Skeletal muscle satellite cell (primary cell): ENCODE results near the gene KCND2.

Experiments
- H3K27me3 ChIP-seq: 2 replicates; pipeline ENCODE4 v1.7.0; 2013; ENCODE audit warnings: low read length; ENCODE audit not compliant: control insufficient read depth, insufficient read depth
- H3K36me3 ChIP-seq: 2 replicates; pipeline ENCODE4 v1.7.0; 2013; ENCODE audit warnings: mild to moderate bottlenecking, control low read depth, low read length; ENCODE audit not compliant: insufficient read depth
- H3K4me1 ChIP-seq: 2 replicates; pipeline ENCODE4 v1.7.0; 2013; ENCODE audit warnings: low read length; ENCODE audit not compliant: control insufficient read depth, insufficient read depth
- H3K4me2 ChIP-seq: 2 replicates; pipeline ENCODE4 v1.7.0; 2013; ENCODE audit warnings: mild to moderate bottlenecking, low read length
- H3K4me3 ChIP-seq: 2 replicates; pipeline ENCODE4 v1.7.0; 2013; ENCODE audit warnings: low read length
- H3K9ac ChIP-seq: 2 replicates; pipeline ENCODE4 v1.7.0; 2013; ENCODE audit warnings: mild to moderate bottlenecking, low read depth, low read length, moderate library complexity
- H3K9me3 ChIP-seq: replicated peaks from 2 replicates; pipeline ENCODE4 v1.7.0; 2013; ENCODE audit warnings: mild to moderate bottlenecking, control low read depth, low read length

KCND2 gene

GRCh38 chr7:120395526-120396019 lies 122.6 kb downstream of the KCND2 start:
- H3K36me3 ChIP-seq: no peaks in the 10 kb centered on the region
- H3K4me1 ChIP-seq: no peaks in the 10 kb centered on the region
- no peaks in the 10 kb centered on the region for H3K9me3 ChIP-seq

DNA sequence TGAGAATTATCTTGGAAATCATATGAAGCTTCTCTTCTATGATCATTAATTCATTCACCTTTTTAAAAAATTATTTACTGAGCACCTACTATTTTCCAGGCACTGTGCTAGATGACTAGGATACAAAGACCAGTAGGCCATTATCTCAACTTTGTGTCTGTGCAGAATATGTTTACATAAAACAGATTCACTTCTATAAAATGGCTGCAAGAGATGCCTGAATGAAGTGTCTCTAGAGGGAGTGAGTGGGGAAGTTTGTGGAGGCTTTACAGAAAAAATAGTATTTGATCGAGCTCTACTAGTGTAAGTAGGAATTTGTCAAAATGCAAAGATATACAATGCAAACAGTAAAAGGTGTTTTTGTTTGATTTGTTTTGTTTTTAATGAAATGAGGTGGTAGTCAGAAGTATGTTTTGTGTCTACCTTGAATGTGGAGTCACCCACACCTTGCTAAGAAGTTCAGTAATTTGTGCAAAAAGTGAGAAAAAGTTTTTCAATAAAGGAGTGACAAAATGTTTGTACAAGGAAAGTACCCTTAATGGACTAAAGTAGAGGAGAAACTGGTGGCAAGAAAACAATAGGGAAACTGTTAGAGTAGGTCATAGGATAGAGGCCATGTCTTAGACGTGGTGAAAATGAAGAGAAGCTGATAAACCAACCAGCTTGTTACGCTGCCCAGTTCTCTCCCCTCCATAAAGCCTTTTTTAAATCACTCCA lies 125.5 kb downstream of the KCND2 start:
- peaks cover 14% of the 10 kb centered on the region for H3K4me1 ChIP-seq
- no peak overlapping the region for H3K9ac ChIP-seq
- no peak overlapping the region for H3K4me2 ChIP-seq
- no peaks in the 10 kb centered on the region for H3K9me3 ChIP-seq
- H3K27me3 ChIP-seq: no peaks in the 10 kb centered on the region
- no peak overlapping the region for H3K4me3 ChIP-seq
- no peaks in the 10 kb centered on the region for H3K36me3 ChIP-seq

More at GRCh38 chr7:120395526-120396019, 122.6 kb downstream of the KCND2 start:
- Histone ChIP-seq H3K9ac (no peak overlapping the region), H3K4me2 (no peak overlapping the region), H3K27me3 (no peaks in the 10 kb centered on the region), H3K4me3 (no peak overlapping the region)

- Histone ChIP-seq H3K36me3 (no peaks in the 10 kb centered on the region), H3K4me2 (no peak overlapping the region)
These were observed 128.0 kb downstream of the KCND2 start for GRCh38 chr7:120400806-120401455.

DNA sequence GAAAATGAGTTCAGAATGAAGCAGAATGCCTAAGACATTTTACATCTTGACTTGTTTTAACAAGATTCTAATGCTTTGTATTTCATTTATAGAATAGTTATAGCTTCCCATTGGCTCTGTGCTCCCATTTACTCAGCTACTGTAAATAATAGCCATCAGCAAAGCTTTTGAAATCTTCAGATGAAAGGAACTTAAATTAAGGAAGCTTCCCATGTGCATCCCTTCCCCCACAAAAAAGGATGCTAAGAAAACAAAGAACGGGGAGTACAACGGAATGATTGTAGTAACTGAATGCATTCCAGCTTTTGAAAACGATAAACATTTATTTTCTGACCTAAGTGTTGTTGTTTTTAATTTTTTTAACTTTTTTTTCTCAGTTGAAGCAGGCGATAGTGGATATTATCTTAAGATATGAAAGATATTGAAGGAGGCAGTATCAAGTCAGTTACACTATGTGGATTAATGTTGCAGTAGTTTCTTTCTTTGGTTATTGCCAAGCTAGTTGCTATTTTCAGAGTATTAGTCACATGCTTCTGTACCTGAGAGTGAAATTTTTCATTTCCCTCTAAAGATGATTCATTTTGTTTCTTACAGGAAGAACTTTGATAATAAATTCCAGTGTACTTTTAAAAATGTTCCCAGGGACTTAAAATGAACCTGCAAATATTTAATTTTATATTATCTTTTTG lies 129.2 kb downstream of the KCND2 start:
- no peaks in the 10 kb centered on the region for H3K27me3 ChIP-seq
- H3K4me3 ChIP-seq: no peak overlapping the region
- peak overlapping the region; percentile 39 for H3K4me2 ChIP-seq
- H3K4me1 ChIP-seq: peaks cover 14% of the 10 kb centered on the region
- H3K9me3 ChIP-seq: no peaks in the 10 kb centered on the region
- H3K36me3 ChIP-seq: no peaks in the 10 kb centered on the region
- H3K9ac ChIP-seq: no peak overlapping the region

More at GRCh38 chr7:120400806-120401455, 128.0 kb downstream of the KCND2 start:
- H3K9me3 ChIP-seq: no peaks in the 10 kb centered on the region
- no peaks in the 10 kb centered on the region for H3K27me3 ChIP-seq
- H3K4me3 ChIP-seq: no peak overlapping the region
- peaks cover 14% of the 10 kb centered on the region for H3K4me1 ChIP-seq
- no peak overlapping the region for H3K9ac ChIP-seq

- Histone ChIP-seq H3K36me3 (no peaks in the 10 kb centered on the region), H3K9me3 (no peaks in the 10 kb centered on the region), H3K27me3 (no peaks in the 10 kb centered on the region), H3K4me1 (peaks cover 14% of the 10 kb centered on the region), H3K4me3 (no peak overlapping the region), H3K9ac (no peak overlapping the region), H3K4me2 (no peak overlapping the region)
These were observed 129.8 kb downstream of the KCND2 start for GRCh38 chr7:120402801-120403200.

- Histone ChIP-seq H3K9me3 (no peaks in the 10 kb centered on the region), H3K4me3 (no peak overlapping the region), H3K36me3 (no peaks in the 10 kb centered on the region), H3K4me2 (no peak overlapping the region), H3K9ac (no peak overlapping the region), H3K4me1 (peaks cover 14% of the 10 kb centered on the region), H3K27me3 (no peaks in the 10 kb centered on the region)
These were observed 131.1 kb downstream of the KCND2 start for GRCh38 chr7:120404042-120404441.

DNA sequence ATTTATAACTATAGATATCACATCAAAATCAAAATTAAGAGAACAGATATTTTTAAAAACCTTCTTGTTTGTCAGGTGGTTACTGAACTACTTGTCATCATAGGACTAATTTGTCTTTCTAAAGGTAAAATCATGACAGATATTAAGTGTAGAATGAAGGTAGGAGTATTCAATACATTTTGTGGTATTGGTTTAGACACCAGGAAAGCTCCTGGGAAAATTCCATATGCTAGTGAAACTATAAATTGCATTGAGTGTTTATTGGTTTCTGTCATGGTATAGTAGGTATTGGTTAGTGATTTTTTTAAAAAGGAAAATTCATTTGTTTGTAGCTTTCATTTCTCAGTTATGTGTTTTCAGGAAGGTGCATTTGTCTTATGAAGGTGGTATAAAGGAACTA lies 132.7 kb downstream of the KCND2 start:
- Histone ChIP-seq H3K9ac (no peak overlapping the region), H3K4me2 (no peak overlapping the region), H3K27me3 (no peaks in the 10 kb centered on the region), H3K9me3 (no peaks in the 10 kb centered on the region), H3K4me1 (peaks cover 14% of the 10 kb centered on the region), H3K36me3 (no peaks in the 10 kb centered on the region), H3K4me3 (no peak overlapping the region)

DNA sequence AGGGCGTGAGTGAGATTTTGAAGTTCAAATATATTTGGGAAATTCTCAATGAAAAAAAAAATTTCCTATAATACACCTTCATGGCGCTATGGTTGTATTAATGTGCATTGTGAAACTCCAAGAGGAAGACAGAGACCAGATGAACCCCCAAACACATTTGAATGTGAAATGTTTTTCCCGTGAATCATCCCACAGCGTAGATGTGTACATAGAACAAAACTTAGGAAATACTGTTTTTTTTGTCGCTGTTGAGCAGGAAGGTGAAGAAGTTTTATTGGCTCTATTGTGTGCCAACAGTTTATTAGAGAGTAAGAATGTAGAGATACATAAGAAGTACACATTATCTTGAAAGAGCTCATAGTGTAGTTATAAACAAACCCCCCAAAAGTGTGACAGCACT lies 134.0 kb downstream of the KCND2 start:
- Histone ChIP-seq H3K4me2 (no peak overlapping the region), H3K9me3 (no peaks in the 10 kb centered on the region), H3K9ac (no peak overlapping the region), H3K4me1 (peaks cover 11% of the 10 kb centered on the region), H3K27me3 (no peaks in the 10 kb centered on the region), H3K36me3 (no peaks in the 10 kb centered on the region), H3K4me3 (no peak overlapping the region)

- Histone ChIP-seq H3K36me3 (no peaks in the 10 kb centered on the region), H3K9ac (no peak overlapping the region), H3K4me1 (no peaks in the 10 kb centered on the region), H3K27me3 (no peaks in the 10 kb centered on the region), H3K4me3 (no peak overlapping the region), H3K9me3 (no peaks in the 10 kb centered on the region), H3K4me2 (no peak overlapping the region)
These were observed 139.4 kb downstream of the KCND2 start for GRCh38 chr7:120412139-120413050.

DNA sequence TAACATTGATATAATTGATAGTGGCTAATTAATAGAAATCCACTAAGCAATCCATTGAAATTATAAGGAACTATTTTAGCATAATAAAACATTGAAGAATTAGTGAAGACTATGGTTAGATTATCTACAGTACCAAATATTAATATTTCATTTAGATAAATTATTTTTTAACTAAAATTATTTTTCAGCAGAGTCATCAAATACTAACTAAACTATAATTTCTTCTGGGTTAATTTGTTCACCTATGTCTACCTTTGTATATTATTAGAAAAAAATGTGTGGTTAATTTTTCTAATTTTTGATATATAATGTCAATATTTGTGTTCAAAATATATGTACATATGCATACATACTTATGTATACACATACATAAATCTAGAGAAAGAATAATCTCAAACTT lies 140.2 kb downstream of the KCND2 start:
- no peaks in the 10 kb centered on the region for H3K27me3 ChIP-seq
- no peaks in the 10 kb centered on the region for H3K9me3 ChIP-seq
- H3K4me2 ChIP-seq: no peak overlapping the region
- H3K9ac ChIP-seq: no peak overlapping the region
- H3K36me3 ChIP-seq: no peaks in the 10 kb centered on the region
- H3K4me1 ChIP-seq: no peaks in the 10 kb centered on the region
- no peak overlapping the region for H3K4me3 ChIP-seq
